ENCODE results near the gene CCDC197. TPM values are rescaled to one million over a fixed set of nuclear protein-coding genes. Genes with fewer than 3 reads are reported as not detected.

Gene CCDC197
- total and polyA plus RNA-seq, 7 donors, result not detected

GRCh38 chr14:94015223-94015622 is 18.1 kb downstream of the CCDC197 start:
- Histone ChIP-seq H3K27me3 (no peaks in the 10 kb centered on the region), H3K4me3 (no peak overlapping the region), H3K9me3 (no peaks in the 10 kb centered on the region), H3K27ac (no peak overlapping the region), H3K4me1 (no peaks in the 10 kb centered on the region), H3K36me3 (no peaks in the 10 kb centered on the region)
- no peak for DNase-seq
- TF ChIP-seq POLR2AphosphoS5 (IDR thresholded peaks at IDR 0.05) (no peak), POLR2A (IDR thresholded peaks at IDR 0.05) (no peak), CTCF (IDR thresholded peaks at IDR 0.05) (no peak), EP300 (IDR thresholded peaks at IDR 0.05) (no peak)
- intact Hi-C loops (cut with DNase I), result no loop called here
- WGBS, 2 donors, result 77 to 89% methylated on average over 2 of the region's 2 CpGs

- Histone ChIP-seq H3K36me3 (no peaks in the 10 kb centered on the region), H3K4me1 (no peaks in the 10 kb centered on the region), H3K27ac (no peak overlapping the region), H3K4me3 (no peak overlapping the region), H3K9me3 (no peaks in the 10 kb centered on the region), H3K27me3 (no peaks in the 10 kb centered on the region)
- 83 to 87% methylated on average over 8 of the region's 8 CpGs for WGBS, 2 donors
- intact Hi-C loops (cut with DNase I), result no loop called here
- no peak for DNase-seq
- TF ChIP-seq POLR2A (IDR thresholded peaks at IDR 0.05) (no peak), CTCF (IDR thresholded peaks at IDR 0.05) (no peak), POLR2AphosphoS5 (IDR thresholded peaks at IDR 0.05) (no peak), EP300 (IDR thresholded peaks at IDR 0.05) (no peak)
Measured at GRCh38 chr14:94016446-94016976, 19.4 kb downstream of the CCDC197 start.

- intact Hi-C loops (cut with DNase I), result no loop called here
- Histone ChIP-seq H3K27me3 (no peaks in the 10 kb centered on the region), H3K9me3 (no peaks in the 10 kb centered on the region), H3K27ac (no peak overlapping the region), H3K4me3 (no peak overlapping the region), H3K4me1 (no peaks in the 10 kb centered on the region), H3K36me3 (no peaks in the 10 kb centered on the region)
- 52 to 73% methylated on average over 8 of the region's 8 CpGs for WGBS, 2 donors
- TF ChIP-seq POLR2AphosphoS5 (IDR thresholded peaks at IDR 0.05) (no peak), POLR2A (IDR thresholded peaks at IDR 0.05) (no peak), CTCF (IDR thresholded peaks at IDR 0.05) (no peak), EP300 (IDR thresholded peaks at IDR 0.05) (no peak)
- DNase-seq, result no peak
Measured at GRCh38 chr14:94018308-94018707, 21.2 kb downstream of the CCDC197 start.

- 51 to 79% methylated on average over 6 of the region's 6 CpGs for WGBS, 2 donors
- intact Hi-C loops (cut with DNase I), result no loop called here
Measured at GRCh38 chr14:94019329-94019728, 22.2 kb downstream of the CCDC197 start.

More at GRCh38 chr14:94019329-94019728, 22.2 kb downstream of the CCDC197 start:
- Histone ChIP-seq H3K27ac (no peak overlapping the region), H3K9me3 (no peaks in the 10 kb centered on the region), H3K36me3 (no peaks in the 10 kb centered on the region), H3K4me3 (no peak overlapping the region), H3K4me1 (no peaks in the 10 kb centered on the region), H3K27me3 (no peaks in the 10 kb centered on the region)
- DNase-seq, result no peak
- TF ChIP-seq POLR2A (IDR thresholded peaks at IDR 0.05), result no peak
- no peak for TF ChIP-seq EP300 (IDR thresholded peaks at IDR 0.05)
- no peak for TF ChIP-seq CTCF (IDR thresholded peaks at IDR 0.05)
- no peak for TF ChIP-seq POLR2AphosphoS5 (IDR thresholded peaks at IDR 0.05)

All from sigmoid colon (tissue), 7 donors.